A549 (cell line): Measurements from ENCODE around the gene GRM5. TPM values are rescaled to one million over a fixed set of nuclear protein-coding genes. Genes with fewer than 3 reads are reported as not detected.
"Not testable (repeated sequence)": the region's sequence is repeated elsewhere in the genome, so short reads cannot be mapped to it uniquely, and the experiment has no call there.

Experiments
- ATAC-seq, 2 experiments: fragments of 200-7000 bp in 1 of 2; fragments of >200 bp in 1 of 2; cut with Nextera tagmentation in 1 of 2; cut with Tn5 transposase in 1 of 2; 3 replicates each; pipeline versions ENCODE4 v1.8.0 to v1.9.1; 2018 to 2020; ENCODE audit warnings: mild to moderate bottlenecking in 1 of 2, moderate library complexity in 1 of 2
- CTCF ChIA-PET: fragments of 300-600 bp; sonication (Branson Sonifier 250); formaldehyde crosslinking; extraction: SDS; loops from one replicate; lab custom pipeline; 2021; ENCODE audit warnings: antibody characterized with exemption, inconsistent platforms; lab: Yijun Ruan, JAX
- POLR2A ChIA-PET: fragments of 350-600 bp; formaldehyde crosslinking; extraction: SDS; loops from one replicate; lab custom pipeline; 2021; ENCODE audit warnings: antibody characterized with exemption, inconsistent platforms; lab: Yijun Ruan, JAX
- DNase-seq, 2 experiments: peaks; one replicate each; pipeline versions ENCODE4 v3.0.0 to v3.0.0-alpha.2; 2011 to 2016; ENCODE audit warnings: low read depth in 1 of 2, low spot score in 1 of 2
- FAIRE-seq: peaks from 2 replicates; lab custom pipeline; 2011; peaks lifted over from hg19 to GRCh38; lab: Jason Lieb, UNC
- H3K27ac ChIP-seq, 2 experiments: fragments of >200 bp; sonication (Bioruptor Twin); formaldehyde crosslinking; 3 replicates each; pipeline ENCODE4 v1.5.1; 2016 to 2017
- H3K4me1 ChIP-seq: fragments of >200 bp; sonication (Bioruptor Twin); formaldehyde crosslinking; 3 replicates; pipeline ENCODE4 v1.6.1; 2016
- H3K4me2 ChIP-seq: fragments of >200 bp; sonication (Bioruptor Twin); formaldehyde crosslinking; 3 replicates; pipeline ENCODE4 v1.6.1; 2016
- H3K4me3 ChIP-seq: fragments of >200 bp; sonication (Bioruptor Twin); formaldehyde crosslinking; 3 replicates; pipeline ENCODE4 v1.5.1; 2016
- H3K9me3 ChIP-seq: fragments of >200 bp; sonication (Bioruptor Twin); formaldehyde crosslinking; 3 replicates; pipeline ENCODE4 v1.6.1; 2016
- BHLHE40 ChIP-seq: IDR thresholded peaks from 2 replicates; pipeline ENCODE4 v1.6.1; 2012; ENCODE audit warnings: low read depth, low read length, inconsistent platforms
- E2F6 ChIP-seq: IDR thresholded peaks from 2 replicates; pipeline ENCODE4 v1.6.1; 2012; ENCODE audit warnings: low read depth, borderline replicate concordance
- EHMT2 ChIP-seq: fragments of 200-600 bp; sonication (generic); IDR thresholded peaks from 2 replicates; pipeline ENCODE4 v1.6.1; 2016; ENCODE audit warnings: antibody characterized with exemption, low read depth, mild to moderate bottlenecking, moderate library complexity
- FOSL2 ChIP-seq, 2 experiments: fragments of 450-650 bp in 1 of 2; fragments of >200 bp in 1 of 2; sonication (Bioruptor Twin) in 1 of 2; formaldehyde crosslinking; IDR thresholded peaks; 2 replicates each; pipeline versions ENCODE4 v1.5.0 to v1.6.1; 2016 to 2020; ENCODE audit warnings: mild to moderate bottlenecking in 1 of 2, moderate library complexity in 1 of 2
- HDAC2 ChIP-seq: fragments of 200-600 bp; sonication (generic); IDR thresholded peaks from 2 replicates; pipeline ENCODE4 v1.6.1; 2016
- HEYL ChIP-seq: fragments of 250-450 bp; sonication (Bioruptor Pico); IDR thresholded peaks from 2 replicates; pipeline ENCODE4 v1.8.0; 2021; ENCODE audit warnings: mild to moderate bottlenecking, moderate library complexity
- HOXB5 ChIP-seq: fragments of 250-450 bp; sonication (Bioruptor Pico); IDR thresholded peaks from 2 replicates; pipeline ENCODE4 v1.5.0; 2020; ENCODE audit warnings: mild to moderate bottlenecking, moderate library complexity
- KDM1A ChIP-seq: fragments of 200-600 bp; sonication (generic); IDR thresholded peaks from 2 replicates; pipeline ENCODE4 v1.6.1; 2016; ENCODE audit warnings: low read depth, mild to moderate bottlenecking
- KDM5A ChIP-seq: fragments of 200-600 bp; sonication (generic); IDR thresholded peaks from 2 replicates; pipeline ENCODE4 v1.6.1; 2016; ENCODE audit warnings: antibody characterized with exemption, mild to moderate bottlenecking
- MAFK ChIP-seq: fragments of 450-650 bp; IDR thresholded peaks from 2 replicates; pipeline ENCODE4 v1.6.1; 2014; ENCODE audit not compliant: partially characterized antibody
- PHF8 ChIP-seq: fragments of 200-600 bp; sonication (generic); IDR thresholded peaks from 2 replicates; pipeline ENCODE4 v1.6.1; 2016; ENCODE audit warnings: low read depth, mild to moderate bottlenecking, antibody characterized with exemption, moderate library complexity, borderline replicate concordance
- POLR2A ChIP-seq: IDR thresholded peaks from 2 replicates; pipeline ENCODE4 v1.6.1; 2012; ENCODE audit warnings: mild to moderate bottlenecking, low read length
- POLR2AphosphoS2 ChIP-seq: conservative IDR thresholded peaks from 2 replicates; pipeline ENCODE4 v1.6.1; 2012; ENCODE audit warnings: low read length, improper control_type of control experiment, inconsistent platforms
- REST ChIP-seq: fragments of 200-600 bp; sonication (generic); IDR thresholded peaks from 2 replicates; pipeline ENCODE4 v1.6.1; 2016; ENCODE audit warnings: antibody characterized with exemption, mild to moderate bottlenecking, moderate library complexity
- TFCP2L1 ChIP-seq: fragments of 250-450 bp; sonication (Bioruptor Pico); IDR thresholded peaks from 2 replicates; pipeline ENCODE4 v1.5.0; 2021; ENCODE audit warnings: mild to moderate bottlenecking
- TP53 ChIP-seq: fragments of 250-450 bp; sonication (Bioruptor Pico); IDR thresholded peaks from 2 replicates; pipeline ENCODE4 v1.5.0; 2021; ENCODE audit warnings: mild to moderate bottlenecking, moderate library complexity
- USF2 ChIP-seq: fragments of 450-650 bp; IDR thresholded peaks from 2 replicates; pipeline ENCODE4 v1.6.1; 2014; ENCODE audit warnings: antibody characterized with exemption
- ZC3H11A ChIP-seq: fragments of 450-650 bp; IDR thresholded peaks from 2 replicates; pipeline ENCODE4 v1.6.1; 2014; ENCODE audit warnings: antibody characterized with exemption, mild to moderate bottlenecking
- ZFP36 ChIP-seq: fragments of 450-650 bp; IDR thresholded peaks from 2 replicates; pipeline ENCODE4 v1.6.1; 2014; ENCODE audit warnings: borderline replicate concordance; ENCODE audit not compliant: partially characterized antibody
- ZNF302 ChIP-seq: fragments of 250-450 bp; sonication (Bioruptor Pico); IDR thresholded peaks from 2 replicates; pipeline ENCODE4 v1.9.0; 2021; ENCODE audit warnings: inconsistent platforms, mild to moderate bottlenecking, moderate library complexity
- WGBS: methylation state at CpG from one replicate; pipeline ENCODE4 v1.1.6; 2017; ENCODE audit errors: missing lambda C conversion rate; 5-methylcytosine and 5-hydroxymethylcytosine counted together
- polyA plus RNA-seq, 4 experiments: library from polyadenylated mRNA; depleted of rRNA in 3 of 4; stranded (reverse); fragments of >200 nt; fragmentation: RNase III in 1 of 4; extraction: RNeasy Plus Mini Kit Qiagen cat#74134 plus additional on column Dnase treatment in 1 of 4; gene quantifications; 2 replicates in 3 of 4; 3 replicates in 1 of 4; pipeline ENCODE4 v1.2.3, GENCODE V29; 2011 to 2017

Gene GRM5
- polyA plus RNA-seq, 2 of the 4 experiments (the other 2 are of a cell fraction) = 0.01 TPM; not detected in 1

GRCh38 chr11:88464528-88464927, 601.3 kb downstream of the GRM5 start:
- no peak for DNase-seq
- WGBS = 71% methylated on average over 4 of the region's 4 CpGs
- Histone ChIP-seq H3K4me2 (no peak overlapping the region), H3K27ac (no peak overlapping the region), H3K4me3 (no peak overlapping the region), H3K9me3 (no peaks in the 10 kb centered on the region), H3K4me1 (no peaks in the 10 kb centered on the region)
- no peak for FAIRE-seq
- CTCF ChIA-PET = no interaction called here
- no peak for ATAC-seq
- TF ChIP-seq TFCP2L1 (CRISPR knock-in tag) (no peak), ZC3H11A (no peak), ZFP36 (no peak), KDM5A (no peak), PHF8 (no peak), KDM1A (no peak), HDAC2 (no peak), HOXB5 (no peak), USF2 (no peak), ZNF302 (CRISPR knock-in tag) (no peak), REST (no peak)
- POLR2A ChIA-PET = no interaction called here

- H3K27ac ChIP-seq, H3K4me2 ChIP-seq, DNase-seq, POLR2A ChIA-PET, H3K4me3 ChIP-seq, CTCF ChIA-PET, ATAC-seq, H3K9me3 ChIP-seq, FAIRE-seq, H3K4me1 ChIP-seq: not testable (repeated sequence)
- WGBS = 38% methylated on average over 6 of the region's 6 CpGs
These were observed 602.5 kb downstream of the GRM5 start for GRCh38 chr11:88463301-88463700.

- H3K4me1 ChIP-seq, H3K9me3 ChIP-seq, ATAC-seq, POLR2A ChIA-PET, H3K4me2 ChIP-seq, H3K4me3 ChIP-seq, H3K27ac ChIP-seq, DNase-seq, FAIRE-seq: not testable (repeated sequence)
- WGBS = 28% methylated on average over 4 of the region's 4 CpGs
- CTCF ChIA-PET = interaction anchor here (1.3 kb wide), 1 partner anchor 442 kb away, joined by 3 read pairs; no protein-coding TSS in a partner anchor
These were observed 607.7 kb downstream of the GRM5 start for GRCh38 chr11:88458047-88458446.

GRCh38 chr11:88455974-88456373, 609.8 kb downstream of the GRM5 start:
- ATAC-seq (no peak), FAIRE-seq (no peak), DNase-seq (no peak)
- no peak for TF ChIP-seq HEYL (CRISPR knock-in tag)
- no peak for TF ChIP-seq EHMT2
- TF ChIP-seq MAFK = no peak
- no peak for TF ChIP-seq BHLHE40
- no peak for TF ChIP-seq POLR2A
- no peak for TF ChIP-seq TP53 (CRISPR knock-in tag)
- TF ChIP-seq FOSL2 (IDR thresholded peaks at IDR 0.05) = no peak
- no peak for TF ChIP-seq FOSL2 (CRISPR knock-in tag; IDR thresholded peaks at IDR 0.05)
- TF ChIP-seq ZC3H11A = no peak
- TF ChIP-seq POLR2AphosphoS2 = no peak
- no peak for TF ChIP-seq E2F6
- WGBS = 67% methylated on average over 2 of the region's 2 CpGs
- H3K4me2 ChIP-seq = no peak overlapping the region
- POLR2A ChIA-PET = no interaction called here
- CTCF ChIA-PET = no interaction called here
- H3K4me1 ChIP-seq = no peaks in the 10 kb centered on the region
- H3K27ac ChIP-seq = no peak overlapping the region
- no peak overlapping the region for H3K4me3 ChIP-seq
- no peaks in the 10 kb centered on the region for H3K9me3 ChIP-seq
